ENCODE data around the gene RNGTT.

GRCh38 chr6:88586371-88587149 lies 376.9 kb downstream of the RNGTT start:
- TF ChIP-seq CTCF (conservative IDR thresholded peaks at IDR 0.05 in 1 of 2, IDR thresholded peaks at IDR 0.05 in 1 of 2; ENCODE audit: extremely low read depth in 1 of 2, insufficient read depth in 1 of 2, low read depth in 1 of 2, low read length in 2 of 2) (no peak), EZH2 (IDR thresholded peaks at IDR 0.05; ENCODE audit: borderline replicate concordance, low read length) (no peak)

All from mammary epithelial cell (primary cell).